Activated naive CD4-positive, alpha-beta T cell treated with anti-CD3 and anti-CD28 coated beads for 36 hours (primary cell): ENCODE data around the gene MEGF8. TPM values are rescaled to one million over a fixed set of nuclear protein-coding genes. Genes with fewer than 3 reads are reported as not detected.

Experiments
- CTCF ChIA-PET: fragments of 350-600 bp; sonication (Branson Sonifier 250); formaldehyde crosslinking; loops from one replicate; lab custom pipeline; 2021; ENCODE audit warnings: antibody characterized with exemption; lab: Charles Lee
- DNase-seq: peaks from one replicate; pipeline ENCODE4 v3.0.0-alpha.2; 2020
- H3K27ac Mint-ChIP-seq: one replicate; pipeline ENCODE4 v1.8.0; 2021; ENCODE audit warnings: mild to moderate bottlenecking, mixed read lengths
- H3K27me3 Mint-ChIP-seq: one replicate; pipeline ENCODE4 v1.8.0; 2021; ENCODE audit warnings: low read depth, mixed read lengths
- H3K36me3 Mint-ChIP-seq: one replicate; pipeline ENCODE4 v1.8.0; 2021; ENCODE audit warnings: low read depth, mixed read lengths
- H3K4me1 Mint-ChIP-seq: one replicate; pipeline ENCODE4 v1.8.0; 2021; ENCODE audit warnings: low read depth, mixed read lengths
- H3K4me3 Mint-ChIP-seq: one replicate; pipeline ENCODE4 v1.8.0; 2021; ENCODE audit warnings: mild to moderate bottlenecking, moderate library complexity, mixed read lengths
- H3K9me3 Mint-ChIP-seq: one replicate; pipeline ENCODE4 v1.8.0; 2021; ENCODE audit warnings: mixed read lengths
- intact Hi-C: fragments of 100-400 bp; cut with micrococcal nuclease; formaldehyde crosslinking; loops from one replicate; pipeline ENCODE4 v1.15.1; 2023
- total RNA-seq, 2 experiments: library from RNA; stranded (reverse); gene quantifications; one replicate each; pipeline ENCODE4 v1.2.3, GENCODE V29; 2021

Gene MEGF8
- total RNA-seq, 2 experiments from 2014 or later: 3.3 to 4.0 TPM

GRCh38 chr19:42356686-42357085 is 31.3 kb downstream of the MEGF8 start:
- DNase-seq: no peak
- no peaks in the 10 kb centered on the region for H3K36me3 Mint-ChIP-seq
- H3K27ac Mint-ChIP-seq: no peak overlapping the region
- intact Hi-C loops: no loop called here
- H3K4me3 Mint-ChIP-seq: no peak overlapping the region
- H3K27me3 Mint-ChIP-seq: no peaks in the 10 kb centered on the region
- no peaks in the 10 kb centered on the region for H3K4me1 Mint-ChIP-seq
- no peaks in the 10 kb centered on the region for H3K9me3 Mint-ChIP-seq
- CTCF ChIA-PET: interaction anchor here (0.6 kb wide), 2 partner anchors 15 to 45 kb away, joined by 3 read pairs; no protein-coding TSS in a partner anchor

- intact Hi-C loops: no loop called here
- Mint-ChIP-seq H3K27ac (no peak overlapping the region), H3K4me1 (no peaks in the 10 kb centered on the region), H3K9me3 (no peaks in the 10 kb centered on the region), H3K36me3 (no peaks in the 10 kb centered on the region), H3K27me3 (no peaks in the 10 kb centered on the region), H3K4me3 (no peak overlapping the region)
- CTCF ChIA-PET: interaction anchor here (0.6 kb wide), 1 partner anchor 44 kb away, joined by 3 read pairs; no protein-coding TSS in a partner anchor
- DNase-seq: no peak
Measured at GRCh38 chr19:42357290-42357689, 31.9 kb downstream of the MEGF8 start.

- intact Hi-C loops: no loop called here
- no peaks in the 10 kb centered on the region for H3K27me3 Mint-ChIP-seq
Measured at GRCh38 chr19:42360787-42361544, 35.5 kb downstream of the MEGF8 start.

GRCh38 chr19:42361545-42361910 is 36.1 kb downstream of the MEGF8 start:
- Mint-ChIP-seq H3K27me3 (no peaks in the 10 kb centered on the region), H3K36me3 (peaks cover 4% of the 10 kb centered on the region), H3K4me3 (no peak overlapping the region), H3K9me3 (no peaks in the 10 kb centered on the region), H3K4me1 (no peaks in the 10 kb centered on the region), H3K27ac (no peak overlapping the region)
- DNase-seq: no peak
- intact Hi-C loops: no loop called here
- CTCF ChIA-PET: no interaction called here

More at GRCh38 chr19:42360787-42361544, 35.5 kb downstream of the MEGF8 start:
- CTCF ChIA-PET: no interaction called here
- Mint-ChIP-seq H3K4me3 (no peak overlapping the region), H3K36me3 (peaks cover 4% of the 10 kb centered on the region), H3K9me3 (no peaks in the 10 kb centered on the region), H3K4me1 (no peaks in the 10 kb centered on the region), H3K27ac (no peak overlapping the region)
- DNase-seq: no peak

GRCh38 chr19:42362342-42362741 is 36.9 kb downstream of the MEGF8 start:
- Mint-ChIP-seq H3K4me3 (no peak overlapping the region), H3K36me3 (peaks cover 4% of the 10 kb centered on the region), H3K27me3 (no peaks in the 10 kb centered on the region), H3K27ac (no peak overlapping the region), H3K4me1 (no peaks in the 10 kb centered on the region), H3K9me3 (no peaks in the 10 kb centered on the region)
- CTCF ChIA-PET: no interaction called here
- intact Hi-C loops: no loop called here
- DNase-seq: no peak

- no peak overlapping the region for H3K27ac Mint-ChIP-seq
- no peaks in the 10 kb centered on the region for H3K9me3 Mint-ChIP-seq
- H3K27me3 Mint-ChIP-seq: no peaks in the 10 kb centered on the region
- DNase-seq: no peak
- H3K4me3 Mint-ChIP-seq: no peak overlapping the region
- no peaks in the 10 kb centered on the region for H3K4me1 Mint-ChIP-seq
- H3K36me3 Mint-ChIP-seq: peaks cover 4% of the 10 kb centered on the region
- CTCF ChIA-PET: interaction anchor here (0.6 kb wide), 1 partner anchor 53 kb away, joined by 4 read pairs; no protein-coding TSS in a partner anchor
- intact Hi-C loops: no loop called here
Measured at GRCh38 chr19:42362891-42363440, 37.5 kb downstream of the MEGF8 start.

- Mint-ChIP-seq H3K4me3 (no peak overlapping the region), H3K4me1 (no peaks in the 10 kb centered on the region), H3K27me3 (no peaks in the 10 kb centered on the region), H3K27ac (no peak overlapping the region), H3K36me3 (peaks cover 4% of the 10 kb centered on the region), H3K9me3 (no peaks in the 10 kb centered on the region)
- CTCF ChIA-PET: no interaction called here
- intact Hi-C loops: no loop called here
- no peak for DNase-seq
Measured at GRCh38 chr19:42363614-42364346, 38.3 kb downstream of the MEGF8 start.

- intact Hi-C loops: no loop called here
- DNase-seq: no peak
- Mint-ChIP-seq H3K27me3 (no peaks in the 10 kb centered on the region), H3K9me3 (no peaks in the 10 kb centered on the region), H3K4me1 (no peaks in the 10 kb centered on the region), H3K27ac (no peak overlapping the region), H3K36me3 (peaks cover 4% of the 10 kb centered on the region), H3K4me3 (no peak overlapping the region)
- CTCF ChIA-PET: no interaction called here
Measured at GRCh38 chr19:42366673-42367072, 41.2 kb downstream of the MEGF8 start.

GRCh38 chr19:42367929-42368328 is 42.5 kb downstream of the MEGF8 start:
- no peak for DNase-seq
- Mint-ChIP-seq H3K36me3 (peaks cover 4% of the 10 kb centered on the region), H3K4me3 (no peak overlapping the region), H3K27me3 (no peaks in the 10 kb centered on the region), H3K27ac (no peak overlapping the region), H3K9me3 (no peaks in the 10 kb centered on the region), H3K4me1 (no peaks in the 10 kb centered on the region)
- CTCF ChIA-PET: no interaction called here
- intact Hi-C loops: no loop called here

GRCh38 chr19:42368360-42368759 is 42.9 kb downstream of the MEGF8 start:
- intact Hi-C loops: no loop called here
- CTCF ChIA-PET: no interaction called here

GRCh38 chr19:42368765-42369164 is 43.3 kb downstream of the MEGF8 start:
- Mint-ChIP-seq H3K36me3 (peaks cover under 1% of the 10 kb centered on the region), H3K4me1 (no peaks in the 10 kb centered on the region), H3K27me3 (no peaks in the 10 kb centered on the region), H3K9me3 (no peaks in the 10 kb centered on the region), H3K4me3 (no peak overlapping the region), H3K27ac (no peak overlapping the region)
- DNase-seq: no peak
- intact Hi-C loops: no loop called here
- CTCF ChIA-PET: no interaction called here

More at GRCh38 chr19:42368360-42368759, 42.9 kb downstream of the MEGF8 start:
- DNase-seq: no peak
- H3K36me3 Mint-ChIP-seq: peaks cover 4% of the 10 kb centered on the region
- no peak overlapping the region for H3K4me3 Mint-ChIP-seq
- no peaks in the 10 kb centered on the region for H3K27me3 Mint-ChIP-seq
- H3K27ac Mint-ChIP-seq: no peak overlapping the region
- H3K4me1 Mint-ChIP-seq: no peaks in the 10 kb centered on the region
- H3K9me3 Mint-ChIP-seq: no peaks in the 10 kb centered on the region

- intact Hi-C loops: no loop called here
- Mint-ChIP-seq H3K36me3 (peaks cover 2% of the 10 kb centered on the region), H3K4me3 (no peak overlapping the region), H3K4me1 (no peaks in the 10 kb centered on the region), H3K27me3 (no peaks in the 10 kb centered on the region), H3K9me3 (no peaks in the 10 kb centered on the region), H3K27ac (no peak overlapping the region)
- no peak for DNase-seq
- CTCF ChIA-PET: interaction anchor here (0.7 kb wide), 1 partner anchor 31 kb away, joined by 3 read pairs; no protein-coding TSS in a partner anchor
Measured at GRCh38 chr19:42369433-42370067, 44.1 kb downstream of the MEGF8 start.
